Activated naive CD8-positive, alpha-beta T cell treated with anti-CD3 and anti-CD28 coated beads for 36 hours (primary cell): Measurements from ENCODE around the gene USP49. TPM values are rescaled to one million over a fixed set of nuclear protein-coding genes. Genes with fewer than 3 reads are reported as not detected.
"Not testable (repeated sequence)": the region's sequence is repeated elsewhere in the genome, so short reads cannot be mapped to it uniquely, and the experiment has no call there.

Experiments
- DNase-seq: peaks from one replicate; pipeline ENCODE4 v3.0.0; 2021
- H3K27ac Mint-ChIP-seq: one replicate; pipeline ENCODE4 v1.8.0; 2022; ENCODE audit warnings: mild to moderate bottlenecking, moderate library complexity, mixed read lengths
- H3K27me3 Mint-ChIP-seq: one replicate; pipeline ENCODE4 v1.8.0; 2022; ENCODE audit warnings: mild to moderate bottlenecking, mixed read lengths
- H3K36me3 Mint-ChIP-seq: one replicate; pipeline ENCODE4 v1.8.0; 2021; ENCODE audit warnings: mild to moderate bottlenecking, mixed read lengths
- H3K4me1 Mint-ChIP-seq: one replicate; pipeline ENCODE4 v1.8.0; 2021; ENCODE audit warnings: mixed read lengths
- H3K4me3 Mint-ChIP-seq: one replicate; pipeline ENCODE4 v1.8.0; 2022; ENCODE audit warnings: mild to moderate bottlenecking, moderate library complexity, mixed read lengths
- H3K9me3 Mint-ChIP-seq: one replicate; pipeline ENCODE4 v1.8.0; 2022; ENCODE audit warnings: mixed read lengths
- total RNA-seq, 2 experiments: library from RNA; stranded (reverse); gene quantifications; one replicate each; pipeline ENCODE4 v1.2.3, GENCODE V29; 2021

The USP49 gene
- total RNA-seq, 2 experiments from 2014 or later: 4.4 to 4.5 TPM

- peaks cover 10% of the 10 kb centered on the region for H3K27me3 Mint-ChIP-seq
- H3K36me3 Mint-ChIP-seq: no peaks in the 10 kb centered on the region
- no peaks in the 10 kb centered on the region for H3K9me3 Mint-ChIP-seq
- DNase-seq: no peak
- H3K4me1 Mint-ChIP-seq: peaks cover 18% of the 10 kb centered on the region
- H3K4me3 Mint-ChIP-seq: no peak overlapping the region
- no peak overlapping the region for H3K27ac Mint-ChIP-seq
These were observed 117.5 kb downstream of the USP49 start for GRCh38 chr6:41777551-41778285.

GRCh38 chr6:41775293-41775882 lies 119.8 kb downstream of the USP49 start:
- no peak for DNase-seq
- Mint-ChIP-seq H3K27ac (no peak overlapping the region), H3K36me3 (peaks cover 2% of the 10 kb centered on the region), H3K4me3 (no peak overlapping the region), H3K4me1 (peaks cover 8% of the 10 kb centered on the region), H3K27me3 (peaks cover 2% of the 10 kb centered on the region), H3K9me3 (no peaks in the 10 kb centered on the region)

GRCh38 chr6:41774841-41775240 lies 120.3 kb downstream of the USP49 start:
- no peak overlapping the region for H3K27ac Mint-ChIP-seq
- H3K36me3 Mint-ChIP-seq: peaks cover 2% of the 10 kb centered on the region
- no peak overlapping the region for H3K4me3 Mint-ChIP-seq
- H3K27me3 Mint-ChIP-seq: no peaks in the 10 kb centered on the region
- H3K9me3 Mint-ChIP-seq: no peaks in the 10 kb centered on the region
- peaks cover 8% of the 10 kb centered on the region for H3K4me1 Mint-ChIP-seq
- DNase-seq: no peak

GRCh38 chr6:41771058-41771983 lies 123.9 kb downstream of the USP49 start:
- Mint-ChIP-seq H3K4me1 (peaks cover 13% of the 10 kb centered on the region), H3K9me3 (no peaks in the 10 kb centered on the region), H3K27me3 (no peaks in the 10 kb centered on the region), H3K36me3 (peaks cover 2% of the 10 kb centered on the region), H3K4me3 (no peak overlapping the region), H3K27ac (no peak overlapping the region)
- DNase-seq: no peak

- H3K27ac Mint-ChIP-seq: no peak overlapping the region
These were observed 124.7 kb downstream of the USP49 start for GRCh38 chr6:41770381-41771057.

GRCh38 chr6:41769376-41769775 lies 125.8 kb downstream of the USP49 start:
- no peak overlapping the region for H3K27ac Mint-ChIP-seq
- H3K4me3 Mint-ChIP-seq: no peak overlapping the region
- no peak for DNase-seq
- peaks cover 11% of the 10 kb centered on the region for H3K4me1 Mint-ChIP-seq
- H3K36me3 Mint-ChIP-seq: peaks cover 2% of the 10 kb centered on the region
- H3K27me3 Mint-ChIP-seq: no peaks in the 10 kb centered on the region
- no peaks in the 10 kb centered on the region for H3K9me3 Mint-ChIP-seq

More at GRCh38 chr6:41770381-41771057, 124.7 kb downstream of the USP49 start:
- Mint-ChIP-seq H3K36me3 (peaks cover 2% of the 10 kb centered on the region), H3K4me1 (peaks cover 12% of the 10 kb centered on the region), H3K27me3 (no peaks in the 10 kb centered on the region), H3K9me3 (no peaks in the 10 kb centered on the region), H3K4me3 (no peak overlapping the region)
- no peak for DNase-seq

- peaks cover 11% of the 10 kb centered on the region for H3K4me1 Mint-ChIP-seq
- H3K4me3 Mint-ChIP-seq: no peak overlapping the region
- H3K27me3 Mint-ChIP-seq: no peaks in the 10 kb centered on the region
- no peaks in the 10 kb centered on the region for H3K9me3 Mint-ChIP-seq
- DNase-seq: no peak
- peaks cover 2% of the 10 kb centered on the region for H3K36me3 Mint-ChIP-seq
- H3K27ac Mint-ChIP-seq: no peak overlapping the region
These were observed 126.4 kb downstream of the USP49 start for GRCh38 chr6:41768545-41769308.

GRCh38 chr6:41767112-41767833 lies 127.9 kb downstream of the USP49 start:
- no peak overlapping the region for H3K27ac Mint-ChIP-seq
- no peak overlapping the region for H3K4me3 Mint-ChIP-seq
- no peaks in the 10 kb centered on the region for H3K9me3 Mint-ChIP-seq
- no peak for DNase-seq
- H3K27me3 Mint-ChIP-seq: no peaks in the 10 kb centered on the region
- H3K4me1 Mint-ChIP-seq: peaks cover 11% of the 10 kb centered on the region
- peaks cover under 1% of the 10 kb centered on the region for H3K36me3 Mint-ChIP-seq

GRCh38 chr6:41766043-41766664 lies 129.0 kb downstream of the USP49 start:
- H3K27ac Mint-ChIP-seq, H3K27me3 Mint-ChIP-seq, H3K9me3 Mint-ChIP-seq, H3K4me3 Mint-ChIP-seq, DNase-seq, H3K36me3 Mint-ChIP-seq: not testable (repeated sequence)
- H3K4me1 Mint-ChIP-seq: peaks cover 11% of the 10 kb centered on the region

- no peaks in the 10 kb centered on the region for H3K27me3 Mint-ChIP-seq
- no peak for DNase-seq
- H3K4me3 Mint-ChIP-seq: no peak overlapping the region
- H3K4me1 Mint-ChIP-seq: peaks cover 4% of the 10 kb centered on the region
- H3K27ac Mint-ChIP-seq: no peak overlapping the region
- no peaks in the 10 kb centered on the region for H3K9me3 Mint-ChIP-seq
- no peaks in the 10 kb centered on the region for H3K36me3 Mint-ChIP-seq
These were observed 131.7 kb downstream of the USP49 start for GRCh38 chr6:41763470-41763869.

- no peaks in the 10 kb centered on the region for H3K36me3 Mint-ChIP-seq
- H3K9me3 Mint-ChIP-seq: no peaks in the 10 kb centered on the region
- no peak for DNase-seq
- no peak overlapping the region for H3K27ac Mint-ChIP-seq
- no peaks in the 10 kb centered on the region for H3K4me1 Mint-ChIP-seq
- no peak overlapping the region for H3K4me3 Mint-ChIP-seq
- peaks cover 3% of the 10 kb centered on the region for H3K27me3 Mint-ChIP-seq
These were observed 135.1 kb downstream of the USP49 start for GRCh38 chr6:41759905-41760579.

- Mint-ChIP-seq H3K27me3 (peaks cover 3% of the 10 kb centered on the region), H3K36me3 (no peaks in the 10 kb centered on the region), H3K4me3 (no peak overlapping the region), H3K4me1 (no peaks in the 10 kb centered on the region), H3K9me3 (no peaks in the 10 kb centered on the region), H3K27ac (no peak overlapping the region)
- DNase-seq: no peak
These were observed 135.9 kb downstream of the USP49 start for GRCh38 chr6:41759106-41759904.
